MM.1S (cell line): ENCODE measurements around the gene OTOL1.

Source experiments
- DNase-seq: peaks from one replicate; pipeline ENCODE4 v3.0.0-alpha.2; 2015
- H2AFZ ChIP-seq: fragments of 300-600 bp; sonication (generic); 2 replicates; pipeline ENCODE4 v1.6.0; 2016; ENCODE audit warnings: antibody characterized with exemption, low read length
- H3F3A ChIP-seq: fragments of 300-600 bp; sonication (generic); 2 replicates; pipeline ENCODE4 v1.6.1; 2016; ENCODE audit warnings: mild to moderate bottlenecking, antibody characterized with exemption, low read length, moderate library complexity, mixed read lengths; ENCODE audit not compliant: insufficient read depth
- H3K27ac ChIP-seq: fragments of 300-600 bp; sonication (generic); 2 replicates; pipeline ENCODE4 v1.5.1; 2016; ENCODE audit warnings: mild to moderate bottlenecking, low read length
- H3K27me3 ChIP-seq: fragments of 300-600 bp; sonication (generic); replicated peaks from 2 replicates; pipeline ENCODE4 v1.6.0; 2016; ENCODE audit warnings: low read length; ENCODE audit not compliant: insufficient read depth
- H3K36me3 ChIP-seq: fragments of 300-600 bp; sonication (generic); replicated peaks from 2 replicates; pipeline ENCODE4 v1.6.1; 2016; ENCODE audit warnings: mild to moderate bottlenecking, low read length, mixed read lengths; ENCODE audit not compliant: insufficient read depth
- H3K4me1 ChIP-seq: fragments of 300-600 bp; sonication (generic); 2 replicates; pipeline ENCODE4 v1.6.1; 2016; ENCODE audit warnings: low read length, mixed read lengths
- H3K4me2 ChIP-seq: fragments of 300-600 bp; sonication (generic); 2 replicates; pipeline ENCODE4 v1.6.0; 2016; ENCODE audit warnings: low read depth, low read length
- H3K4me3 ChIP-seq: fragments of 300-600 bp; sonication (generic); 2 replicates; pipeline ENCODE4 v1.5.1; 2016; ENCODE audit warnings: low read length, mixed read lengths
- H3K79me2 ChIP-seq: fragments of 300-600 bp; sonication (generic); 2 replicates; pipeline ENCODE4 v1.6.1; 2016; ENCODE audit warnings: mixed run types, low read length, mixed read lengths
- H3K9ac ChIP-seq: fragments of 300-600 bp; sonication (generic); 2 replicates; pipeline ENCODE4 v1.6.1; 2016; ENCODE audit warnings: low read length, mixed read lengths
- H3K9me2 ChIP-seq: fragments of 300-600 bp; sonication (generic); replicated peaks from 2 replicates; pipeline ENCODE4 v1.6.1; 2016; ENCODE audit warnings: mild to moderate bottlenecking, low read length, mixed read lengths; ENCODE audit not compliant: insufficient read depth
- H3K9me3 ChIP-seq: fragments of 300-600 bp; sonication (generic); replicated peaks from 2 replicates; pipeline ENCODE4 v1.6.1; 2016; ENCODE audit warnings: mild to moderate bottlenecking, low read length, mixed read lengths; ENCODE audit not compliant: insufficient read depth
- H4K20me1 ChIP-seq: fragments of 300-600 bp; sonication (generic); 2 replicates; pipeline ENCODE4 v1.6.1; 2016; ENCODE audit warnings: mild to moderate bottlenecking, low read length, moderate library complexity, mixed read lengths; ENCODE audit not compliant: insufficient read depth
- EZH2 ChIP-seq: fragments of 300-600 bp; sonication (generic); optimal IDR thresholded peaks from 2 replicates; pipeline ENCODE3; 2017; ENCODE audit warnings: low read depth, mild to moderate bottlenecking, antibody characterized with exemption, low read length, mixed read lengths
- EZH2phosphoT487 ChIP-seq: fragments of 300-600 bp; sonication (generic); IDR thresholded peaks from 2 replicates; pipeline ENCODE4 v1.6.1; 2018; ENCODE audit warnings: antibody characterized with exemption, low read length
- TF ChIP-seq, protein P1 (sequence below): fragments of 300-600 bp; sonication (generic); IDR thresholded peaks from 2 replicates; pipeline ENCODE4 v1.5.1; 2016; ENCODE audit warnings: antibody characterized with exemption, low read length, mixed read lengths

OTOL1 gene

GRCh38 chr3:161531930-161532329 is 35.3 kb downstream of the OTOL1 start:
- Histone ChIP-seq H3K9ac (no peak overlapping the region), H3K27me3 (no peaks in the 10 kb centered on the region), H3K27ac (no peak overlapping the region), H3K4me2 (no peak overlapping the region), H3K4me1 (no peaks in the 10 kb centered on the region), H3K79me2 (no peaks in the 10 kb centered on the region), H3F3A (no peaks in the 10 kb centered on the region), H3K9me2 (no peaks in the 10 kb centered on the region), H3K9me3 (no peaks in the 10 kb centered on the region), H4K20me1 (no peaks in the 10 kb centered on the region), H2AFZ (no peak overlapping the region), H3K36me3 (no peaks in the 10 kb centered on the region), H3K4me3 (no peak overlapping the region)
- TF ChIP-seq, protein P1, sequence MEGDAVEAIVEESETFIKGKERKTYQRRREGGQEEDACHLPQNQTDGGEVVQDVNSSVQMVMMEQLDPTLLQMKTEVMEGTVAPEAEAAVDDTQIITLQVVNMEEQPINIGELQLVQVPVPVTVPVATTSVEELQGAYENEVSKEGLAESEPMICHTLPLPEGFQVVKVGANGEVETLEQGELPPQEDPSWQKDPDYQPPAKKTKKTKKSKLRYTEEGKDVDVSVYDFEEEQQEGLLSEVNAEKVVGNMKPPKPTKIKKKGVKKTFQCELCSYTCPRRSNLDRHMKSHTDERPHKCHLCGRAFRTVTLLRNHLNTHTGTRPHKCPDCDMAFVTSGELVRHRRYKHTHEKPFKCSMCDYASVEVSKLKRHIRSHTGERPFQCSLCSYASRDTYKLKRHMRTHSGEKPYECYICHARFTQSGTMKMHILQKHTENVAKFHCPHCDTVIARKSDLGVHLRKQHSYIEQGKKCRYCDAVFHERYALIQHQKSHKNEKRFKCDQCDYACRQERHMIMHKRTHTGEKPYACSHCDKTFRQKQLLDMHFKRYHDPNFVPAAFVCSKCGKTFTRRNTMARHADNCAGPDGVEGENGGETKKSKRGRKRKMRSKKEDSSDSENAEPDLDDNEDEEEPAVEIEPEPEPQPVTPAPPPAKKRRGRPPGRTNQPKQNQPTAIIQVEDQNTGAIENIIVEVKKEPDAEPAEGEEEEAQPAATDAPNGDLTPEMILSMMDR: no peak
- TF ChIP-seq EZH2 (no peak), EZH2phosphoT487 (no peak)
- DNase-seq: no peak

GRCh38 chr3:161540594-161540993 is 44.0 kb downstream of the OTOL1 start:
- Histone ChIP-seq H3K27ac (peak overlapping the region; percentile 12; the same call in 1 of the 2 replicates), H3K4me1 (peaks cover 21% of the 10 kb centered on the region), H3K36me3 (no peaks in the 10 kb centered on the region), H3K79me2 (no peaks in the 10 kb centered on the region), H3K9me3 (no peaks in the 10 kb centered on the region), H4K20me1 (no peaks in the 10 kb centered on the region), H3K27me3 (no peaks in the 10 kb centered on the region), H3K9ac (no peak overlapping the region), H2AFZ (peak overlapping the region; percentile 50), H3K9me2 (no peaks in the 10 kb centered on the region), H3K4me2 (peak overlapping the region; percentile 37; the same call in 1 of the 2 replicates), H3F3A (no peaks in the 10 kb centered on the region), H3K4me3 (no peak overlapping the region)
- peak; percentile 87 for DNase-seq
- TF ChIP-seq EZH2phosphoT487: no peak
- TF ChIP-seq, protein P1: no peak
- no peak for TF ChIP-seq EZH2

- no peaks in the 10 kb centered on the region for H3K9me3 ChIP-seq
- DNase-seq: no peak
- no peaks in the 10 kb centered on the region for H3K36me3 ChIP-seq
- no peak overlapping the region for H3K9ac ChIP-seq
- H3K27ac ChIP-seq: no peak overlapping the region
- H3F3A ChIP-seq: 0 out of 2 replicates have a peak, but pooled peaks cover 4% of the 10 kb centered on the region
- H3K4me1 ChIP-seq: peaks cover 15% of the 10 kb centered on the region
- TF ChIP-seq EZH2phosphoT487 (no peak), EZH2 (no peak)
- TF ChIP-seq, protein P1: no peak
- no peaks in the 10 kb centered on the region for H3K27me3 ChIP-seq
- no peak overlapping the region for H2AFZ ChIP-seq
- no peak overlapping the region for H3K4me3 ChIP-seq
- H4K20me1 ChIP-seq: no peaks in the 10 kb centered on the region
- no peaks in the 10 kb centered on the region for H3K79me2 ChIP-seq
- H3K9me2 ChIP-seq: no peaks in the 10 kb centered on the region
- no peak overlapping the region for H3K4me2 ChIP-seq
Measured at GRCh38 chr3:161545824-161546223, 49.2 kb downstream of the OTOL1 start.
